ENCODE data around the gene KNSTRN.

The KNSTRN gene

DNA sequence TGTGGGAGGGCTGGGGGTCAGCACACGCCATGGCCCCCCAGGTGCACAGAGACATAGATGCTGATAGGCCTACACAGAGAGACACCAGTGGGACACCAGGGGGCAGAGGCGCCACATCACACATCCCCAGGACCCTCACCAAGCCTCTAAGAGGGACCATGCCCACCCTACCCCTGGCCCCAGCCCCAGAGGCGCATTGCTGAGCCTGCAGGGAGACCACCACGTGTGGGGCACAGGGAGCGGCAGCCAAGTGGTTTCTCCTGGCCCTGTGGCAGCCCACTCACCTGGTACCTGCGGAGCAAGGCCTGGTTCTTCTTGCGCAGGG is 42.9 kb upstream of the KNSTRN start:
- Histone ChIP-seq H3K4me1 (ENCODE audit: control insufficient read depth in 1 of 2, insufficient read depth in 1 of 2, low read depth in 1 of 2, low read length in 1 of 2) (peaks cover 25 to 46% of the 10 kb centered on the region in 2 experiments), H3K27me3 (no peaks in the 10 kb centered on the region), H3K36me3 (no peaks in the 10 kb centered on the region), H3K9me3 (no peaks in the 10 kb centered on the region), H3K27ac (no peak overlapping the region), H3K4me3 (ENCODE audit: low read depth in 1 of 2, low read length in 1 of 2) (no peak overlapping the region)
- TF ChIP-seq, protein P1, sequence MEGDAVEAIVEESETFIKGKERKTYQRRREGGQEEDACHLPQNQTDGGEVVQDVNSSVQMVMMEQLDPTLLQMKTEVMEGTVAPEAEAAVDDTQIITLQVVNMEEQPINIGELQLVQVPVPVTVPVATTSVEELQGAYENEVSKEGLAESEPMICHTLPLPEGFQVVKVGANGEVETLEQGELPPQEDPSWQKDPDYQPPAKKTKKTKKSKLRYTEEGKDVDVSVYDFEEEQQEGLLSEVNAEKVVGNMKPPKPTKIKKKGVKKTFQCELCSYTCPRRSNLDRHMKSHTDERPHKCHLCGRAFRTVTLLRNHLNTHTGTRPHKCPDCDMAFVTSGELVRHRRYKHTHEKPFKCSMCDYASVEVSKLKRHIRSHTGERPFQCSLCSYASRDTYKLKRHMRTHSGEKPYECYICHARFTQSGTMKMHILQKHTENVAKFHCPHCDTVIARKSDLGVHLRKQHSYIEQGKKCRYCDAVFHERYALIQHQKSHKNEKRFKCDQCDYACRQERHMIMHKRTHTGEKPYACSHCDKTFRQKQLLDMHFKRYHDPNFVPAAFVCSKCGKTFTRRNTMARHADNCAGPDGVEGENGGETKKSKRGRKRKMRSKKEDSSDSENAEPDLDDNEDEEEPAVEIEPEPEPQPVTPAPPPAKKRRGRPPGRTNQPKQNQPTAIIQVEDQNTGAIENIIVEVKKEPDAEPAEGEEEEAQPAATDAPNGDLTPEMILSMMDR (IDR thresholded peaks at IDR 0.05): no peak

DNA sequence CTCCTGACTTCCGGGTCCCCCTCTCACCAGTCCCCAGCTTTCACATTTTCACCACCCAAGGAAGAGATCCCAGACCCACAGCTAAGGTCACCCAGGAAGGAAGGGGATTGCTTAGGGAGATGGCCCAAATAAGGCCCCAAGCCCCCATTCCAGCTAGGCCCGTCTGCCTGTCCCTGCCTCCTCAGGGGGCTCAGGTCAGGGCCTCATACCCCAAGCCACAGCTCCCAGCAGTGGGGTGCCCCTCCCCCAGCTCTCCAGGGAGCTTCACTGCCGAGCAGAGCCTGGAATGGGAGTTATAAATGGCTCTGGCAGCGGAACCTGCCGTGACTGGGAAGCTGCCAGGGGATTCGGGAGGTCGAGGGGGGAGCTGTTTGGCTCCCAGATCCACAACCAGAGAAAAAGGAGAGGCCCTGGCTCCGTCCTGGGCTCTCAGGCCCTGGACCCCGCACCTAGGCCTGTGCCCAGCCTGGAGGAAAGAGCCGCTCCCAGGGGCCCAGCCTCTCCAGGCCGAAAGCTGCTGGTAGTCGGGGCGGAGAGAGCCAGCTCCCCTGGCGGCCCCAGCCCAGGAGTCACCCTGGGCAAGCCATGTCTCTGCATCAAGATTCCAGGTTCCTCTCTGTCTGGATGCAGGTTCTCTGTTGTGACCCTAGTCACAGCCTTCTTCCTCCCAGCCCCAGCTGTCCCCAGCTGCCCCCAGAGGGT is 42.3 kb upstream of the KNSTRN start:
- Histone ChIP-seq H3K27me3 (no peaks in the 10 kb centered on the region), H3K27ac (no peak overlapping the region), H3K36me3 (no peaks in the 10 kb centered on the region), H3K4me1 (ENCODE audit: control insufficient read depth in 1 of 2, insufficient read depth in 1 of 2, low read depth in 1 of 2, low read length in 1 of 2) (peaks cover 19 to 44% of the 10 kb centered on the region in 2 experiments), H3K4me3 (ENCODE audit: low read depth in 1 of 2, low read length in 1 of 2) (no peak overlapping the region), H3K9me3 (no peaks in the 10 kb centered on the region)
- TF ChIP-seq, protein P1 (IDR thresholded peaks at IDR 0.05): no peak

DNA sequence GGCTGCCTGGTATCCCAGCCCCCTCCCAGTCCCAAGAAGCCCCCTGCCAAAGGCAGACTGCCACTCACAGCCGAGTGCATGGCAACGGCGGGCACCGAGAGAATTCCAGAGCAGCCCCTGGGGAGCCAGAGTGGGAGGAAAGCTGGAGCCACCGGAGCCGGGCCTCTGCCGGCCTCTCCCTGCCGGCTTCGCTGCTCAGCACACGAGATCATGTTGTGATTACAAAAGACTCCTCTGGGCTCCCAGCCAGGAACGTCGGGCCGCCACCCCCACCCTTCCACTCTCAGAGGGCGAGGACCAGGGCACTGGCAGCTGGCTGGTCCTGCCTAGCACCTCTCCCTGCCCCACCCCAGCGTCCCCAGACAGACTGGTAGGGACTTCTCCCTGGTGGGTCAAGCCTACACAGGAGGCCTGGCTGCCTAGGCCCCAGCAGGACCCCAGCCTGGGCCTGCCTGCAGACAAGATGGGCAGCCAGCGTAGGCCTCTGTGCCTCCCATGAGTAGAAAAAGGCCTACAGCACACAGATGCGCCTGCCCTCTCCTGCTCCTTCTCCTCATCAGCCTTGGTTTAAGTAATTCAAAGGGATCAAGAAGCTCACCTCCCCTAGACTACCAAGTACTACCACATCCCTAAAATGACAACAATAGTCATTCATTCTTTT is 41.7 kb upstream of the KNSTRN start, which contains the start of gene CCDC9B:
CCDC9B (minus strand) TSS at position 200 of the 661 bp plus-strand sequence; CDS start at position 80, 120 bp downstream.
- H3K27ac ChIP-seq: no peak within 1 kb of the TSS
- H3K4me3 ChIP-seq (ENCODE audit: low read depth in 1 of 2, low read length in 1 of 2): no peak within 1 kb of the TSS
- H3K27me3 ChIP-seq: no peaks in the 10 kb centered on the region
- TF ChIP-seq, protein P1 (IDR thresholded peaks at IDR 0.05): no peak
- H3K4me1 ChIP-seq (ENCODE audit: control insufficient read depth in 1 of 2, insufficient read depth in 1 of 2, low read depth in 1 of 2, low read length in 1 of 2): peaks cover 15 to 40% of the 10 kb centered on the region in 2 experiments
- no peaks in the 10 kb centered on the region for H3K36me3 ChIP-seq
- H3K9me3 ChIP-seq: no peaks in the 10 kb centered on the region

DNA sequence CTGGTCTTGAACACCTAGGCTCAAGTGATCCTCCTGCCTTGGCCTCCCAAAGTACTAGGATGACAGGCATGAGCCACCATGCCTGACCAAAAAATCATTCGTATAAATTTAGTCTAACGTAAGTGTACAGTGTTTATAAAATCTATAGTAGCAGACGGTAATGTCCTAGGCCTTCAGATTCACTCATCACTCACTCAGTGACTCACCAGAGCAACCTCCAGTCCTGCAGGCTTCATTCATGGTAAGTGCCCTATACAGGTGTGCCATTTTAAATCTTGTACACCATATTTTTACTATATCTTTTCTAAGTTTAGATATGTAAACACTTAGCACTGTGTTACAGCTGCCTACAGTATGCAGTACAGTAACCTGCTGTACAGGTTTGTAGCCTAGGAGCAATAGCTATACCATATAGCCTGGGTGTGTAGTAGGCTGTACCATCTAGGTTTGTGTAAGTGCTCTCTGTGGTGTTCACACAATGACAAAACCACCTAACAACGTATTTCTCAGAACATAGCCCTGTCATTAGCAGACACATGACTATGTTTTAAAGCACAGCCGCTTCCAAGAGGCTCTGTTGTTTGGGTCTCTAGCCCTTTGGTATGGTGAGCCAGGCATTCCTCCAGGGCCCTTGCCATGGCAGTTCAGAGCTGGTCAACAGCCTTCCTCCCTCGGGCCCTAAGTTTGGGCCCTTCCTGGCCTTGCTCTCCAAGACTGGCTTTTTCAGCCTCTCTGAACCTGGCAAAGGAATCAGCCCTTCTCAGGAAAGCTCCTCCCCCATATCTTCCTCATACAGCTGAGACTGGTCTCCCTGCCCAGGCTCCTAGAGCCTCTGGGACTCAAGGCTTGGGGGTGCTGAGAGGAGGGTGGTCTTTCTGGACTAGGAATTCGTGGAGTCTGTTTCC is 39.9 kb upstream of the KNSTRN start:
- no peak overlapping the region for H3K4me3 ChIP-seq (ENCODE audit: low read depth in 1 of 2, low read length in 1 of 2)
- no peaks in the 10 kb centered on the region for H3K9me3 ChIP-seq
- H3K27ac ChIP-seq: no peak overlapping the region
- peaks cover 5 to 22% of the 10 kb centered on the region in 2 experiments for H3K4me1 ChIP-seq (ENCODE audit: control insufficient read depth in 1 of 2, insufficient read depth in 1 of 2, low read depth in 1 of 2, low read length in 1 of 2)
- TF ChIP-seq, protein P1 (IDR thresholded peaks at IDR 0.05): no peak
- H3K27me3 ChIP-seq: no peaks in the 10 kb centered on the region
- no peaks in the 10 kb centered on the region for H3K36me3 ChIP-seq

- H3K4me1 ChIP-seq (ENCODE audit: control insufficient read depth in 1 of 2, insufficient read depth in 1 of 2, low read depth in 1 of 2, low read length in 1 of 2): peaks cover 0 to 16% of the 10 kb centered on the region in 2 experiments
- TF ChIP-seq, protein P1 (IDR thresholded peaks at IDR 0.05): no peak
Observed at GRCh38 chr15:40343512-40343911, 39.0 kb upstream of the KNSTRN start.

More at GRCh38 chr15:40343512-40343911, 39.0 kb upstream of the KNSTRN start:
- Histone ChIP-seq H3K36me3 (no peaks in the 10 kb centered on the region), H3K9me3 (no peaks in the 10 kb centered on the region), H3K4me3 (ENCODE audit: low read depth in 1 of 2, low read length in 1 of 2) (no peak overlapping the region), H3K27me3 (no peaks in the 10 kb centered on the region), H3K27ac (no peak overlapping the region)

Measured in neutrophil (primary cell).